ENCODE data around the gene ABCD1.
A peak's percentile ranks its signal among the peaks of the same experiment; 100 is the strongest.
"Not testable (repeated sequence)": the region's sequence is repeated elsewhere in the genome, so short reads cannot be mapped to it uniquely, and the experiment has no call there.

The ABCD1 gene

GRCh38 chrX:153701706-153702105 lies 22.9 kb upstream of the ABCD1 start:
- Mint-ChIP-seq H3K9me3 (no peaks in the 10 kb centered on the region), H3K27ac (no peak overlapping the region), H3K27me3 (no peaks in the 10 kb centered on the region), H3K4me1 (peaks cover 5% of the 10 kb centered on the region), H3K4me3 (no peak overlapping the region), H3K36me3 (peaks cover 1% of the 10 kb centered on the region)

GRCh38 chrX:153702336-153703035 lies 22.2 kb upstream of the ABCD1 start:
- Mint-ChIP-seq H3K4me3 (no peak overlapping the region), H3K36me3 (peaks cover 1% of the 10 kb centered on the region), H3K4me1 (peaks cover 5% of the 10 kb centered on the region), H3K9me3 (no peaks in the 10 kb centered on the region), H3K27me3 (no peaks in the 10 kb centered on the region), H3K27ac (no peak overlapping the region)

GRCh38 chrX:153703036-153703370 lies 21.7 kb upstream of the ABCD1 start:
- Mint-ChIP-seq H3K36me3 (peaks cover 1% of the 10 kb centered on the region), H3K4me1 (peaks cover 5% of the 10 kb centered on the region), H3K27ac (no peak overlapping the region), H3K4me3 (no peak overlapping the region), H3K27me3 (no peaks in the 10 kb centered on the region), H3K9me3 (no peaks in the 10 kb centered on the region)

GRCh38 chrX:153704021-153704526 lies 20.6 kb upstream of the ABCD1 start:
- no peak overlapping the region for H3K4me3 Mint-ChIP-seq
- no peak overlapping the region for H3K27ac Mint-ChIP-seq
- H3K36me3 Mint-ChIP-seq = peaks cover 1% of the 10 kb centered on the region
- peaks cover 5% of the 10 kb centered on the region for H3K4me1 Mint-ChIP-seq
- no peaks in the 10 kb centered on the region for H3K27me3 Mint-ChIP-seq
- no peaks in the 10 kb centered on the region for H3K9me3 Mint-ChIP-seq

- not testable (repeated sequence) for H3K9me3 Mint-ChIP-seq, H3K27me3 Mint-ChIP-seq, H3K27ac Mint-ChIP-seq, H3K36me3 Mint-ChIP-seq, H3K4me3 Mint-ChIP-seq, H3K4me1 Mint-ChIP-seq
These were observed 19.8 kb upstream of the ABCD1 start for GRCh38 chrX:153704631-153705402.

GRCh38 chrX:153705403-153706060 lies 19.1 kb upstream of the ABCD1 start:
- not testable (repeated sequence) for H3K27ac Mint-ChIP-seq, H3K9me3 Mint-ChIP-seq, H3K4me3 Mint-ChIP-seq, H3K36me3 Mint-ChIP-seq, H3K27me3 Mint-ChIP-seq, H3K4me1 Mint-ChIP-seq

GRCh38 chrX:153706799-153707198 lies 17.9 kb upstream of the ABCD1 start:
- Mint-ChIP-seq H3K36me3 (no peaks in the 10 kb centered on the region), H3K27ac (peak overlapping the region; percentile 41), H3K4me1 (peaks cover 5% of the 10 kb centered on the region), H3K9me3 (no peaks in the 10 kb centered on the region), H3K27me3 (no peaks in the 10 kb centered on the region), H3K4me3 (no peak overlapping the region)

- no peak overlapping the region for H3K27ac Mint-ChIP-seq
- H3K27me3 Mint-ChIP-seq = no peaks in the 10 kb centered on the region
- no peak overlapping the region for H3K4me3 Mint-ChIP-seq
- H3K36me3 Mint-ChIP-seq = no peaks in the 10 kb centered on the region
- H3K4me1 Mint-ChIP-seq = peaks cover 5% of the 10 kb centered on the region
- no peaks in the 10 kb centered on the region for H3K9me3 Mint-ChIP-seq
These were observed 17.2 kb upstream of the ABCD1 start for GRCh38 chrX:153707406-153707805.

- H3K36me3 Mint-ChIP-seq = peaks cover under 1% of the 10 kb centered on the region
- H3K27me3 Mint-ChIP-seq = no peaks in the 10 kb centered on the region
- peaks cover 5% of the 10 kb centered on the region for H3K4me1 Mint-ChIP-seq
- no peaks in the 10 kb centered on the region for H3K9me3 Mint-ChIP-seq
- H3K4me3 Mint-ChIP-seq = no peak overlapping the region
- H3K27ac Mint-ChIP-seq = no peak overlapping the region
These were observed 16.2 kb upstream of the ABCD1 start for GRCh38 chrX:153708415-153708814.

GRCh38 chrX:153709726-153710674 lies 14.7 kb upstream of the ABCD1 start:
- no peaks in the 10 kb centered on the region for H3K27me3 Mint-ChIP-seq
- no peaks in the 10 kb centered on the region for H3K9me3 Mint-ChIP-seq
- H3K4me1 Mint-ChIP-seq = peaks cover 5% of the 10 kb centered on the region
- H3K4me3 Mint-ChIP-seq = no peak overlapping the region
- no peak overlapping the region for H3K27ac Mint-ChIP-seq
- peaks cover 3% of the 10 kb centered on the region for H3K36me3 Mint-ChIP-seq

- no peaks in the 10 kb centered on the region for H3K9me3 Mint-ChIP-seq
- H3K4me3 Mint-ChIP-seq = no peak overlapping the region
- H3K27me3 Mint-ChIP-seq = no peaks in the 10 kb centered on the region
- peaks cover 4% of the 10 kb centered on the region for H3K36me3 Mint-ChIP-seq
- H3K27ac Mint-ChIP-seq = no peak overlapping the region
- H3K4me1 Mint-ChIP-seq = peaks cover 7% of the 10 kb centered on the region
These were observed 10.4 kb upstream of the ABCD1 start for GRCh38 chrX:153714256-153714655.

- H3K27ac Mint-ChIP-seq = no peak overlapping the region
- no peaks in the 10 kb centered on the region for H3K9me3 Mint-ChIP-seq
- H3K27me3 Mint-ChIP-seq = no peaks in the 10 kb centered on the region
These were observed 7.2 kb upstream of the ABCD1 start for GRCh38 chrX:153717445-153717844.

GRCh38 chrX:153719238-153719637 lies 5.4 kb upstream of the ABCD1 start:
- no peak overlapping the region for H3K4me3 Mint-ChIP-seq
- H3K36me3 Mint-ChIP-seq = peaks cover 3% of the 10 kb centered on the region

More at GRCh38 chrX:153717445-153717844, 7.2 kb upstream of the ABCD1 start:
- Mint-ChIP-seq H3K4me3 (no peak overlapping the region), H3K36me3 (peaks cover 4% of the 10 kb centered on the region), H3K4me1 (peaks cover 19% of the 10 kb centered on the region)

GRCh38 chrX:153719701-153720100 lies 5.0 kb upstream of the ABCD1 start:
- Mint-ChIP-seq H3K27ac (no peak overlapping the region), H3K27me3 (no peaks in the 10 kb centered on the region), H3K4me1 (peaks cover 23% of the 10 kb centered on the region), H3K36me3 (peaks cover 3% of the 10 kb centered on the region), H3K9me3 (no peaks in the 10 kb centered on the region), H3K4me3 (no peak overlapping the region)

More at GRCh38 chrX:153719238-153719637, 5.4 kb upstream of the ABCD1 start:
- Mint-ChIP-seq H3K4me1 (peaks cover 23% of the 10 kb centered on the region), H3K27me3 (no peaks in the 10 kb centered on the region), H3K27ac (no peak overlapping the region), H3K9me3 (no peaks in the 10 kb centered on the region)

GRCh38 chrX:153722704-153723350 lies 1.8 kb upstream of the ABCD1 start:
- no peaks in the 10 kb centered on the region for H3K27me3 Mint-ChIP-seq
- H3K4me1 Mint-ChIP-seq = peaks cover 32% of the 10 kb centered on the region
- H3K36me3 Mint-ChIP-seq = peaks cover 3% of the 10 kb centered on the region
- peak overlapping the region; percentile 81 for H3K27ac Mint-ChIP-seq
- no peaks in the 10 kb centered on the region for H3K9me3 Mint-ChIP-seq
- peak overlapping the region; percentile 90 for H3K4me3 Mint-ChIP-seq

Data from activated naive CD4-positive, alpha-beta T cell treated with anti-CD3 and anti-CD28 coated beads, Interleukin-2, amount 50 U/mL, for 24 hours (primary cell).